SK-N-MC (cell line): ENCODE results near the gene MEI1.

Experiments used
- DNase-seq: peaks from one replicate; pipeline ENCODE4 v3.0.0-alpha.2; 2011; ENCODE audit warnings: low read depth, low spot score
- H3K27ac ChIP-seq: fragments of 200-600 bp; sonication (generic); 2 replicates; pipeline ENCODE4 v1.5.1; 2016; ENCODE audit warnings: mixed run types
- H3K36me3 ChIP-seq: fragments of 200-600 bp; sonication (generic); 2 replicates; pipeline ENCODE4 v1.6.1; 2017; ENCODE audit warnings: antibody characterized with exemption, low read length, mixed read lengths; ENCODE audit not compliant: insufficient read depth
- H3K4me3 ChIP-seq: fragments of 200-600 bp; sonication (generic); 2 replicates; pipeline ENCODE4 v1.5.1; 2016
- H3K9ac ChIP-seq: fragments of 200-600 bp; sonication (generic); 2 replicates; pipeline ENCODE4 v1.8.0; 2017; ENCODE audit warnings: mixed run types, mixed read lengths; ENCODE audit not compliant: insufficient read length
- H3K9me3 ChIP-seq: fragments of 200-600 bp; sonication (generic); 2 replicates; pipeline ENCODE4 v1.6.1; 2017; ENCODE audit warnings: low read depth, mild to moderate bottlenecking, antibody characterized with exemption, low read length, moderate library complexity, mixed read lengths
- EZH2 ChIP-seq: fragments of 200-600 bp; sonication (generic); IDR thresholded peaks from one replicate; pipeline ENCODE4 v1.6.1; 2017; ENCODE audit warnings: antibody characterized with exemption
- FOXP2 ChIP-seq: optimal IDR thresholded peaks from 2 replicates; pipeline ENCODE3; 2011; ENCODE audit warnings: mild to moderate bottlenecking, moderate library complexity; ENCODE audit not compliant: insufficient read depth; ENCODE audit errors: extremely low read length, control extremely low read depth
- POLR2AphosphoS5 ChIP-seq: IDR thresholded peaks from 2 replicates; pipeline ENCODE4 v1.6.1; 2012; ENCODE audit warnings: mild to moderate bottlenecking, low read depth, low read length, borderline replicate concordance

MEI1 gene

DNA sequence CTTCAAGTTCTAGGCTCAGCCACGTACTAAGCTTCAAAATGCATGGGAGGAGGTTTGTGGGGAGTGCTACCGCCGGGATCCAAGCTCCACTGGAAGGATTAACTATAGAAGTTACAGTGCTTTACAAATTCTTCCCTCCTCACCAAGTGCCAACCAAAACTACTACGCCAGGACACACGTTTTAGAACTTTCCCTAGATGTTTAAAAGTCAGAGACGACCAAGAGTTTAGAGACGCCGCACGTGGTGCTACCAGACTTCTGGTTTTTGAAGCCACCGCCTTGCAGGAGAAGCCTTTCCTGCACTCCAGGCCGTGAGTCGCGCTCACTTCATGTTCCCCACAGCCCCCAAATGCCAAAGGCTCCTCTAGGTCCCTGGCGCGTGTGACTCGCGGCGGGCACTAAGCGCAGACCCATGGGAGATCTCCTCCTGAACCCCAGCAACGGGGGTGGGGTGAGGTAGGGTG lies 11.4 kb upstream of the MEI1 start:
- peak overlapping the region; percentile 99 for H3K4me3 ChIP-seq
- H3K27ac ChIP-seq, result peak overlapping the region; percentile 91
- DNase-seq, result no peak
- H3K9me3 ChIP-seq, result no peaks in the 10 kb centered on the region
- H3K9ac ChIP-seq, result peak overlapping the region; percentile 97
- TF ChIP-seq FOXP2, result no peak
- TF ChIP-seq EZH2, result no peak
- no peak for TF ChIP-seq POLR2AphosphoS5
- H3K36me3 ChIP-seq, result no peaks in the 10 kb centered on the region

- DNase-seq, result peak; percentile 60
- H3K9me3 ChIP-seq, result no peaks in the 10 kb centered on the region
- H3K4me3 ChIP-seq, result peak within 1 kb of the TSS; percentile 99
- peak within 1 kb of the TSS; percentile 97 for H3K9ac ChIP-seq
- H3K27ac ChIP-seq, result peak within 1 kb of the TSS; percentile 91
- TF ChIP-seq FOXP2 (peak; percentile 65), EZH2 (no peak), POLR2AphosphoS5 (peak; percentile 92)
- H3K36me3 ChIP-seq, result no peaks in the 10 kb centered on the region
Observed at GRCh38 chr22:41688365-41689211, 10.7 kb upstream of the MEI1 start, which contains the start of gene SNU13. Gene SNU13 (minus strand): TSS chr22:41688867. CDS start chr22:41688796, 71 bp downstream.

GRCh38 chr22:41690476-41690875 lies 8.8 kb upstream of the MEI1 start:
- no peak overlapping the region for H3K9ac ChIP-seq
- no peaks in the 10 kb centered on the region for H3K9me3 ChIP-seq
- no peak for DNase-seq
- H3K36me3 ChIP-seq, result no peaks in the 10 kb centered on the region
- no peak overlapping the region for H3K27ac ChIP-seq
- TF ChIP-seq EZH2 (no peak), POLR2AphosphoS5 (no peak), FOXP2 (no peak)
- H3K4me3 ChIP-seq, result no peak overlapping the region

DNA sequence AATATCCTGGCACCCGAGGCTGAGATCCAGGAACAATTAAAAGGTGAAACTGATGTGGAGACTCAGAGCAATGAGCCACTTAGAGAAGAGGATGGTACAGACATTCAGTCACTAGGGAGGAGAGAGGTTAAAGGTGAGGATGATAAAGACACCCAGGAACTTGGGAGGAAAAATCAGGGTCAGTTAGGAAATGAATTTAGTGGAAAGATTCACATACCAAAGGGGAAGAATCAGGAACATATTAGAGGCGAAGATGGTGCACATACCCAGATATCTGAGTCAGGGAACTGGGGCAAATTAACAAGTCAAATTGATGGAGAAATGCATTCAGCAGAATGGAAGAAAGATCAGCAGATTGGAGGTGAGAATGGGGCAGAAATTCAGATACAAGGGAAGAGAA lies 4.1 kb upstream of the MEI1 start:
- no peaks in the 10 kb centered on the region for H3K9me3 ChIP-seq
- TF ChIP-seq POLR2AphosphoS5, result no peak
- no peak for TF ChIP-seq EZH2
- TF ChIP-seq FOXP2, result no peak
- no peaks in the 10 kb centered on the region for H3K36me3 ChIP-seq
- no peak overlapping the region for H3K27ac ChIP-seq
- no peak for DNase-seq
- no peak overlapping the region for H3K4me3 ChIP-seq
- no peak overlapping the region for H3K9ac ChIP-seq

DNA sequence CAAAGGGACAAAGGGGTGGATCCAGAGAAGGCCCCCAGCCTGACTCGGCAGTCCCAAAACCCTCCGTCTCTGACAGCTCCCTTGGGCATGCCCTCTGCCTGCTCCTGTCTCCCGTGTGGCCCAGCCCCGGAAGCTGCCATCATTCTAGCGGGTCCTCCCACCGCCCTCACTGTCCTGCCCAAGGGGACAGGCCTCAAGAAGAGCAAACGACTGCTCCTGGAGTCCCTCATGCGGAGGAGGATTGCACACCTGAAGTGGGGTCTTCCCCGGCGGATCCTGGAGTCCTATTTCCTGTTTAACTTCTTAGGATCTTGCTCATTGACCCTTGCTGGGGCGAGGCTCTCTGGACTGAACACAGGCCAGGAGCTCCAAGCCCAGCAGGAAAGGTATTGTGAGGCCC lies 2.6 kb upstream of the MEI1 start:
- H3K9ac ChIP-seq, result peak overlapping the region; percentile 52
- H3K4me3 ChIP-seq, result peak overlapping the region; percentile 75
- H3K9me3 ChIP-seq, result no peaks in the 10 kb centered on the region
- no peak overlapping the region for H3K27ac ChIP-seq
- H3K36me3 ChIP-seq, result no peaks in the 10 kb centered on the region
- no peak for DNase-seq
- TF ChIP-seq POLR2AphosphoS5 (no peak), FOXP2 (no peak), EZH2 (no peak)

- TF ChIP-seq FOXP2 (no peak), EZH2 (no peak), POLR2AphosphoS5 (no peak)
Observed at GRCh38 chr22:41697126-41697775, 2.1 kb upstream of the MEI1 start.

DNA sequence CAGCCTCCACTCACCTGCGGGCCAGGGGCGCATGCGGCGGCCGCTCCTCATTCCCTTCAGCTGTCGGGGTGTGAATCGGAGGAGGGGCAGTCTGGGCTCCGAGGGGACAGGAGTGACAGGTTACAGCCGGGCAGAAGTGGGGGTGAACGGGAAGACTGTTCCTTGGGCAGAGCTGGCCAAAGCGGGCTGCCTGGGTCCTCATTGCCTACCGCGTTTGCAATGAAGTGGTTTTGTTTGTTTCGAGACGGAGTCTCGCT lies 733 bp downstream of the MEI1 start:
- no peak overlapping the region for H3K9ac ChIP-seq
- no peak overlapping the region for H3K27ac ChIP-seq
- no peak overlapping the region for H3K4me3 ChIP-seq
- H3K36me3 ChIP-seq, result no peaks in the 10 kb centered on the region
- no peak for DNase-seq
- TF ChIP-seq FOXP2, result no peak
- no peak for TF ChIP-seq EZH2
- TF ChIP-seq POLR2AphosphoS5, result no peak
- no peaks in the 10 kb centered on the region for H3K9me3 ChIP-seq

More at GRCh38 chr22:41697126-41697775, 2.1 kb upstream of the MEI1 start:
- no peak overlapping the region for H3K27ac ChIP-seq
- no peaks in the 10 kb centered on the region for H3K9me3 ChIP-seq
- no peaks in the 10 kb centered on the region for H3K36me3 ChIP-seq
- peak overlapping the region; percentile 52 for H3K9ac ChIP-seq
- peak; percentile 60 for DNase-seq
- peak overlapping the region; percentile 75 for H3K4me3 ChIP-seq

DNA sequence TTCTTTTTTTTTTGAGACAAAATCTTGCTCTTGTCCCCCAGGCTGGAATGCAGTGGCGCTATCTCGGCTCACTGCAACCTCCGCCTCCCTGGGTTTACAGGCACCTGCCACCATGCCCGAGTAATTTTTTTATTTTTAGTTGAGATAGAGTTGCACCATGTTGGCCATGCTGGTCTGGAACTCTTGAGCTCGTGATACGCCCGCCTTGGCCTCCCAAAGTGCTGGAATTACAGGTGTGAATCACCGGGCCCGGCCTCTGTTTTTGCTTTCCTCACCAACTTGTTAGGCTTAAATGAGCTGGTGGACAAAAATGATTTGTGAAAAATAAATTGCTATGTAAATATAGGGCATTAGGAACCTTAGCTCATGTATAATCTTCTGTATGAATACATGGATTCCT lies 3.5 kb downstream of the MEI1 start:
- no peak for DNase-seq
- no peaks in the 10 kb centered on the region for H3K36me3 ChIP-seq
- TF ChIP-seq EZH2, result no peak
- no peak for TF ChIP-seq FOXP2
- no peak for TF ChIP-seq POLR2AphosphoS5

More for the DNA sequence above, 3.5 kb downstream of the MEI1 start:
- H3K9ac ChIP-seq, result no peak overlapping the region
- no peaks in the 10 kb centered on the region for H3K9me3 ChIP-seq
- H3K27ac ChIP-seq, result no peak overlapping the region
- no peak overlapping the region for H3K4me3 ChIP-seq
